Gastrocnemius medialis (tissue), 4 donors: ENCODE data around the gene ANXA1.

Experiments
- POLR2A ChIP-seq, 2 donors: fragments of 450-650 bp; IDR thresholded peaks; one replicate each; pipeline ENCODE4 v1.6.1; 2017; ENCODE audit warnings: antibody characterized with exemption in 2 of 2, mild to moderate bottlenecking in 2 of 2, moderate library complexity in 2 of 2
- TF ChIP-seq, protein P1 (sequence below), 5 experiments: fragments of 450-650 bp in 3 of 5; fragments of 200-600 bp in 2 of 5; sonication (generic) in 2 of 5; IDR thresholded peaks in 4 of 5; conservative IDR thresholded peaks in 1 of 5; 1 replicate in 4 of 5; 2 replicates in 1 of 5; pipeline ENCODE4 v1.5.1; 2016 to 2019; ENCODE audit warnings: antibody characterized with exemption in 5 of 5, mild to moderate bottlenecking in 3 of 5, moderate library complexity in 3 of 5

DNA sequence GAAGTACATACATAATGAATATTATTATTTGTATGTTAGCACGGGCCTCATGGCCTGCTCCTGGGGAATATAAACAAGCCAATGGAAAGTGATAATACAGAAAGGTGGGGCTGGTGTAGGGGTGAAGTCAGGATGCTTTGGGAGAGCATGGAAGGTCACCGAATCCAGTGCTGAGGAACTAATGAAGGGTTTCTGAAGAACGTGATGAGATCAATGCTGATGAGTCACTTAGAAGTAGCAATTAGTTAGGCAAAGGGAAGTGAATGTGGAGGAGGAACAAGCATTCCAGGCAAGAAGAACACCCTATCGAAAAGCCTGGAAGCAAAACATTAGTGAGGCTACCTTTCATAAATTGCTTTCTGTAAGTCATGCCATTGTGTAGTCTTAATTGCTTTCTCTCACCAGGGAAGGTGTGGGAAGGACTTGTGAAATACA, 2.1 kb downstream of the ANXA1 start:
- TF ChIP-seq POLR2A (IDR thresholded peaks at IDR 0.05) = no peak
- TF ChIP-seq, protein P1, sequence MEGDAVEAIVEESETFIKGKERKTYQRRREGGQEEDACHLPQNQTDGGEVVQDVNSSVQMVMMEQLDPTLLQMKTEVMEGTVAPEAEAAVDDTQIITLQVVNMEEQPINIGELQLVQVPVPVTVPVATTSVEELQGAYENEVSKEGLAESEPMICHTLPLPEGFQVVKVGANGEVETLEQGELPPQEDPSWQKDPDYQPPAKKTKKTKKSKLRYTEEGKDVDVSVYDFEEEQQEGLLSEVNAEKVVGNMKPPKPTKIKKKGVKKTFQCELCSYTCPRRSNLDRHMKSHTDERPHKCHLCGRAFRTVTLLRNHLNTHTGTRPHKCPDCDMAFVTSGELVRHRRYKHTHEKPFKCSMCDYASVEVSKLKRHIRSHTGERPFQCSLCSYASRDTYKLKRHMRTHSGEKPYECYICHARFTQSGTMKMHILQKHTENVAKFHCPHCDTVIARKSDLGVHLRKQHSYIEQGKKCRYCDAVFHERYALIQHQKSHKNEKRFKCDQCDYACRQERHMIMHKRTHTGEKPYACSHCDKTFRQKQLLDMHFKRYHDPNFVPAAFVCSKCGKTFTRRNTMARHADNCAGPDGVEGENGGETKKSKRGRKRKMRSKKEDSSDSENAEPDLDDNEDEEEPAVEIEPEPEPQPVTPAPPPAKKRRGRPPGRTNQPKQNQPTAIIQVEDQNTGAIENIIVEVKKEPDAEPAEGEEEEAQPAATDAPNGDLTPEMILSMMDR (IDR thresholded peaks at IDR 0.05 in 4 of 5, conservative IDR thresholded peaks at IDR 0.05 in 1 of 5) = no peak
